Smooth muscle cell (in vitro differentiated cells): ENCODE measurements around the gene FRMD4A. TPM values are rescaled to one million over a fixed set of nuclear protein-coding genes. Genes with fewer than 3 reads are reported as not detected.

Source experiments
- DNase-seq: peaks from one replicate; lab custom pipeline; 2025; ENCODE audit not compliant: unreplicated experiment; lab: John Stamatoyannopoulos, UW
- H2AFZ ChIP-seq: fragments of 200-600 bp; sonication (generic); 2 replicates; pipeline ENCODE4 v1.6.0; 2016; ENCODE audit warnings: antibody characterized with exemption, low read depth, mild to moderate bottlenecking
- H3F3A ChIP-seq: fragments of 200-600 bp; sonication (generic); 2 replicates; pipeline ENCODE4 v1.6.0; 2017; ENCODE audit warnings: antibody characterized with exemption, low read depth
- H3K27ac ChIP-seq: fragments of 200-600 bp; sonication (generic); 2 replicates; pipeline ENCODE4 v1.5.1; 2016; ENCODE audit warnings: low read depth, mild to moderate bottlenecking
- H3K27me3 ChIP-seq: fragments of 200-600 bp; sonication (generic); 2 replicates; pipeline ENCODE4 v1.6.1; 2016; ENCODE audit warnings: low read depth, mild to moderate bottlenecking
- H3K36me3 ChIP-seq: fragments of 200-600 bp; sonication (generic); 2 replicates; pipeline ENCODE4 v1.5.1; 2016; ENCODE audit warnings: low read depth
- H3K4me1 ChIP-seq: fragments of 200-600 bp; sonication (generic); 2 replicates; pipeline ENCODE4 v1.5.1; 2016; ENCODE audit warnings: low read depth
- H3K4me2 ChIP-seq: fragments of 200-600 bp; sonication (generic); 2 replicates; pipeline ENCODE4 v1.6.0; 2016; ENCODE audit warnings: mild to moderate bottlenecking
- H3K4me3 ChIP-seq: fragments of 200-600 bp; sonication (generic); 2 replicates; pipeline ENCODE4 v1.5.1; 2016; ENCODE audit warnings: mild to moderate bottlenecking
- H3K79me2 ChIP-seq: fragments of 200-600 bp; sonication (generic); 2 replicates; pipeline ENCODE4 v1.6.0; 2016; ENCODE audit warnings: low read depth, mild to moderate bottlenecking
- H3K9ac ChIP-seq: fragments of 200-600 bp; sonication (generic); 2 replicates; pipeline ENCODE4 v1.6.0; 2016; ENCODE audit warnings: low read depth
- H3K9me3 ChIP-seq: fragments of 200-600 bp; sonication (generic); replicated peaks from 2 replicates; pipeline ENCODE4 v1.5.1; 2016; ENCODE audit warnings: low read depth
- H4K20me1 ChIP-seq: fragments of 200-600 bp; sonication (generic); 2 replicates; pipeline ENCODE4 v1.6.0; 2016; ENCODE audit warnings: low read depth
- CTCF ChIP-seq: fragments of 200-600 bp; sonication (generic); IDR thresholded peaks from 2 replicates; pipeline ENCODE4 v1.5.1; 2017; ENCODE audit warnings: borderline replicate concordance, mild to moderate bottlenecking, antibody characterized with exemption; ENCODE audit not compliant: insufficient read depth, poor library complexity, severe bottlenecking
- WGBS: methylation state at CpG from one replicate; pipeline ENCODE4 v1.1.7; 2016; ENCODE audit warnings: low lambda C conversion rate; 5-methylcytosine and 5-hydroxymethylcytosine counted together
- polyA plus RNA-seq: library from polyadenylated mRNA; unstranded; fragments of >200 nt; fragmentation: Nextera tagmentation; extraction: Ambion mirVana; gene quantifications from 2 replicates; pipeline ENCODE4 v1.2.1, GENCODE V29; 2016
- total RNA-seq: library from RNA; depleted of rRNA; stranded (reverse); fragments of >200 nt; gene quantifications from 2 replicates; pipeline ENCODE4 v1.2.3, GENCODE V29; 2014

The FRMD4A gene
- total and polyA plus RNA-seq, 2 experiments from 2014 or later: 3.0 to 5.4 TPM

GRCh38 chr10:13632440-13632839 is 698.3 kb downstream of the FRMD4A start:
- Histone ChIP-seq H3K79me2 (no peaks in the 10 kb centered on the region), H3K27me3 (no peaks in the 10 kb centered on the region), H3K27ac (no peak overlapping the region), H3K4me3 (no peak overlapping the region), H3K36me3 (peaks cover 5% of the 10 kb centered on the region), H3K9me3 (no peaks in the 10 kb centered on the region), H3K9ac (no peak overlapping the region), H4K20me1 (peaks cover 7% of the 10 kb centered on the region), H2AFZ (no peak overlapping the region), H3K4me1 (peaks cover 12% of the 10 kb centered on the region), H3K4me2 (no peak overlapping the region), H3F3A (no peaks in the 10 kb centered on the region)
- TF ChIP-seq CTCF: no peak
- DNase-seq: no peak
- 95% methylated on average over 3 of the region's 3 CpGs for WGBS

- H3K36me3 ChIP-seq: peaks cover 5% of the 10 kb centered on the region
- no peak for DNase-seq
Observed at GRCh38 chr10:13631594-13631993, 699.1 kb downstream of the FRMD4A start.

GRCh38 chr10:13630231-13630630 is 700.5 kb downstream of the FRMD4A start:
- Histone ChIP-seq H3K36me3 (peaks cover 5% of the 10 kb centered on the region), H3K27me3 (no peaks in the 10 kb centered on the region), H3K4me2 (no peak overlapping the region), H3K4me1 (peaks cover 13% of the 10 kb centered on the region), H3K9me3 (no peaks in the 10 kb centered on the region), H3K4me3 (no peak overlapping the region), H3K79me2 (no peaks in the 10 kb centered on the region), H3K27ac (no peak overlapping the region), H3K9ac (no peak overlapping the region), H3F3A (no peaks in the 10 kb centered on the region), H4K20me1 (peaks cover 7% of the 10 kb centered on the region), H2AFZ (no peak overlapping the region)
- DNase-seq: no peak
- no peak for TF ChIP-seq CTCF

More at GRCh38 chr10:13631594-13631993, 699.1 kb downstream of the FRMD4A start:
- Histone ChIP-seq H3K4me1 (peaks cover 13% of the 10 kb centered on the region), H3K9ac (no peak overlapping the region), H2AFZ (no peak overlapping the region), H3K4me3 (no peak overlapping the region), H3K79me2 (no peaks in the 10 kb centered on the region), H3K4me2 (no peak overlapping the region), H3K9me3 (no peaks in the 10 kb centered on the region), H3F3A (no peaks in the 10 kb centered on the region), H3K27ac (no peak overlapping the region), H4K20me1 (peaks cover 7% of the 10 kb centered on the region), H3K27me3 (no peaks in the 10 kb centered on the region)
- no peak for TF ChIP-seq CTCF
- 96% methylated on average over 6 of the region's 6 CpGs for WGBS

- H3K27ac ChIP-seq: no peak overlapping the region
- H3K9ac ChIP-seq: no peak overlapping the region
- H3F3A ChIP-seq: no peaks in the 10 kb centered on the region
- 95% methylated on average over 2 of the region's 2 CpGs for WGBS
- no peak overlapping the region for H2AFZ ChIP-seq
- H3K4me3 ChIP-seq: no peak overlapping the region
- DNase-seq: no peak
- H3K9me3 ChIP-seq: no peaks in the 10 kb centered on the region
- peaks cover 7% of the 10 kb centered on the region for H4K20me1 ChIP-seq
- H3K79me2 ChIP-seq: no peaks in the 10 kb centered on the region
- H3K36me3 ChIP-seq: peaks cover 5% of the 10 kb centered on the region
- no peaks in the 10 kb centered on the region for H3K27me3 ChIP-seq
- H3K4me2 ChIP-seq: no peak overlapping the region
- no peak for TF ChIP-seq CTCF
- peaks cover 13% of the 10 kb centered on the region for H3K4me1 ChIP-seq
Observed at GRCh38 chr10:13629116-13629515, 701.6 kb downstream of the FRMD4A start.
